OCI-LY7 (cell line): Measurements from ENCODE around the gene AFF3. TPM values are rescaled to one million over a fixed set of nuclear protein-coding genes. Genes with fewer than 3 reads are reported as not detected.
"Not testable (repeated sequence)": the region's sequence is repeated elsewhere in the genome, so short reads cannot be mapped to it uniquely, and the experiment has no call there.

Source experiments
- BruUV-seq: library from RNA; stranded (reverse); fragments of 400-500 nt; replicated peaks from 2 replicates; lab custom pipeline; 2021; lab: Mats Ljungman, UMichigan
- CTCF ChIA-PET: fragments of 300-600 bp; sonication (Branson Sonifier 250); formaldehyde crosslinking; loops from one replicate; lab custom pipeline; 2022; ENCODE audit warnings: antibody characterized with exemption; ENCODE audit not compliant: unreplicated experiment; lab: Charles Lee
- POLR2A ChIA-PET: fragments of 300-600 bp; sonication (Branson Sonifier 250); formaldehyde crosslinking; loops from one replicate; lab custom pipeline; 2022; ENCODE audit warnings: antibody characterized with exemption; lab: Charles Lee
- DNase-seq: peaks from one replicate; pipeline ENCODE4 v3.0.0-alpha.2; 2015; ENCODE audit warnings: low spot score
- H2AFZ ChIP-seq: fragments of 200-600 bp; sonication (generic), shearing (Covaris generic); 2 replicates; pipeline ENCODE4 v1.6.1; 2014; ENCODE audit warnings: mild to moderate bottlenecking, antibody characterized with exemption, low read length, moderate library complexity
- H3K27ac ChIP-seq: fragments of 200-600 bp; sonication (generic); 2 replicates; pipeline ENCODE4 v1.5.1; 2014; ENCODE audit warnings: mixed run types, low read depth, mild to moderate bottlenecking, moderate library complexity, low read length, inconsistent platforms; ENCODE audit not compliant: poor library complexity, severe bottlenecking
- H3K36me3 ChIP-seq: fragments of 200-600 bp; sonication (generic); 2 replicates; pipeline ENCODE4 v1.6.1; 2014; ENCODE audit warnings: mild to moderate bottlenecking, antibody characterized with exemption, low read length, moderate library complexity, mixed read lengths; ENCODE audit not compliant: insufficient read depth
- H3K4me1 ChIP-seq: fragments of 200-600 bp; sonication (generic); 2 replicates; pipeline ENCODE4 v1.5.1; 2014; ENCODE audit warnings: mild to moderate bottlenecking, low read length; ENCODE audit not compliant: insufficient read depth, poor library complexity, severe bottlenecking
- H3K4me2 ChIP-seq: fragments of 200-600 bp; sonication (generic); 2 replicates; pipeline ENCODE4 v1.6.1; 2014; ENCODE audit warnings: mild to moderate bottlenecking, low read length
- H3K4me3 ChIP-seq: fragments of 200-600 bp; sonication (generic); 2 replicates; pipeline ENCODE4 v1.5.1; 2014; ENCODE audit warnings: mild to moderate bottlenecking, low read depth, low read length; ENCODE audit not compliant: poor library complexity, severe bottlenecking
- H3K79me2 ChIP-seq: fragments of 200-600 bp; sonication (generic); 2 replicates; pipeline ENCODE4 v1.6.1; 2016; ENCODE audit warnings: low read depth, mild to moderate bottlenecking, low read length, moderate library complexity, mixed read lengths; ENCODE audit not compliant: insufficient read depth
- H3K9me2 ChIP-seq: fragments of 200-600 bp; sonication (generic); 2 replicates; pipeline ENCODE4 v1.6.1; 2016; ENCODE audit warnings: mild to moderate bottlenecking, low read length, mixed read lengths; ENCODE audit not compliant: insufficient read depth
- H3K9me3 ChIP-seq: fragments of 200-600 bp; sonication (generic); 2 replicates; pipeline ENCODE4 v1.6.1; 2014; ENCODE audit warnings: mild to moderate bottlenecking, mixed run types, low read length, mixed read lengths
- H4K20me1 ChIP-seq: fragments of 200-600 bp; sonication (generic); 2 replicates; pipeline ENCODE4 v1.6.1; 2014; ENCODE audit warnings: mild to moderate bottlenecking, antibody characterized with exemption, low read length, moderate library complexity, mixed read lengths; ENCODE audit not compliant: insufficient read depth
- EZH2phosphoT487 ChIP-seq: fragments of 200-600 bp; sonication (generic); IDR thresholded peaks from 2 replicates; pipeline ENCODE4 v1.6.1; 2018; ENCODE audit warnings: low read depth, borderline replicate concordance, mild to moderate bottlenecking, mixed run types, antibody characterized with exemption, low read length, moderate library complexity, mixed read lengths
- intact Hi-C: fragments of 100-400 bp; cut with micrococcal nuclease; formaldehyde crosslinking; loops from one replicate; pipeline ENCODE4 v1.10.0; 2022; ENCODE audit not compliant: unreplicated experiment
- total RNA-seq, 2 experiments: library from RNA; depleted of rRNA in 1 of 2; stranded (reverse); fragments of >200 nt in 1 of 2; shearing (Covaris generic) in 1 of 2; gene quantifications; 2 replicates each; pipeline ENCODE4 v1.2.3, GENCODE V29; 2014 to 2022
- TF ChIP-seq, protein P1 (sequence below): fragments of 200-600 bp; sonication (generic); conservative IDR thresholded peaks from 2 replicates; pipeline ENCODE4 v1.5.1; 2014; ENCODE audit warnings: mild to moderate bottlenecking, antibody characterized with exemption, low read length, moderate library complexity, mixed read lengths

The AFF3 gene
- total RNA-seq, 2 experiments from 2014 or later: 131 to 133 TPM

DNA sequence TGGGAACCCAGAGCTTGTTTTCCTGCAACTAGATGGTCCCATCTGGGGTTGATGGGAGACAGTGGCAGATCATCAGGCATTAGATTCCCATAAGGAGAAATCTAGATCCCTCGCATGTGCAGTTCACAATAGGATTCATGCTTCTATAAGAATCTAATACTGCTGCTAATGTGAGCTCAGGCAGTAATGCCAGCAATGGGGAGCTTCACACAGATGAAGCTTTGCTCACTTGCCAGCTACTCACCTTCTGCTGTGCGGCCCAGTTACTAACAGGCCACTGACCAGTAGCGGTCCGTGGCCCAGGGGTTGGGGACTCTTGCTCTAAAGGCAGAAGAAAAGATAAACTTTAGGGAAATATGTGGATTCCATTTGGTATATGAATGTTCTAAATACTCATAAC is 192.9 kb downstream of the AFF3 start:
- ChIA-PET CTCF (no interaction called here), POLR2A (no interaction called here)
- no peaks in the 10 kb centered on the region for H3K79me2 ChIP-seq
- no TSS peak for BruUV-seq
- H3K4me2 ChIP-seq: no peak overlapping the region
- H3K9me2 ChIP-seq: no peaks in the 10 kb centered on the region
- no peak overlapping the region for H3K4me3 ChIP-seq
- TF ChIP-seq EZH2phosphoT487: no peak
- TF ChIP-seq, protein P1, sequence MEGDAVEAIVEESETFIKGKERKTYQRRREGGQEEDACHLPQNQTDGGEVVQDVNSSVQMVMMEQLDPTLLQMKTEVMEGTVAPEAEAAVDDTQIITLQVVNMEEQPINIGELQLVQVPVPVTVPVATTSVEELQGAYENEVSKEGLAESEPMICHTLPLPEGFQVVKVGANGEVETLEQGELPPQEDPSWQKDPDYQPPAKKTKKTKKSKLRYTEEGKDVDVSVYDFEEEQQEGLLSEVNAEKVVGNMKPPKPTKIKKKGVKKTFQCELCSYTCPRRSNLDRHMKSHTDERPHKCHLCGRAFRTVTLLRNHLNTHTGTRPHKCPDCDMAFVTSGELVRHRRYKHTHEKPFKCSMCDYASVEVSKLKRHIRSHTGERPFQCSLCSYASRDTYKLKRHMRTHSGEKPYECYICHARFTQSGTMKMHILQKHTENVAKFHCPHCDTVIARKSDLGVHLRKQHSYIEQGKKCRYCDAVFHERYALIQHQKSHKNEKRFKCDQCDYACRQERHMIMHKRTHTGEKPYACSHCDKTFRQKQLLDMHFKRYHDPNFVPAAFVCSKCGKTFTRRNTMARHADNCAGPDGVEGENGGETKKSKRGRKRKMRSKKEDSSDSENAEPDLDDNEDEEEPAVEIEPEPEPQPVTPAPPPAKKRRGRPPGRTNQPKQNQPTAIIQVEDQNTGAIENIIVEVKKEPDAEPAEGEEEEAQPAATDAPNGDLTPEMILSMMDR: no peak
- intact Hi-C loops: no loop called here
- no peaks in the 10 kb centered on the region for H3K4me1 ChIP-seq
- no peak overlapping the region for H3K27ac ChIP-seq
- no peaks in the 10 kb centered on the region for H3K9me3 ChIP-seq
- no peak for DNase-seq
- H2AFZ ChIP-seq: no peak overlapping the region
- peaks cover 63% of the 10 kb centered on the region for H3K36me3 ChIP-seq
- H4K20me1 ChIP-seq: no peaks in the 10 kb centered on the region

DNA sequence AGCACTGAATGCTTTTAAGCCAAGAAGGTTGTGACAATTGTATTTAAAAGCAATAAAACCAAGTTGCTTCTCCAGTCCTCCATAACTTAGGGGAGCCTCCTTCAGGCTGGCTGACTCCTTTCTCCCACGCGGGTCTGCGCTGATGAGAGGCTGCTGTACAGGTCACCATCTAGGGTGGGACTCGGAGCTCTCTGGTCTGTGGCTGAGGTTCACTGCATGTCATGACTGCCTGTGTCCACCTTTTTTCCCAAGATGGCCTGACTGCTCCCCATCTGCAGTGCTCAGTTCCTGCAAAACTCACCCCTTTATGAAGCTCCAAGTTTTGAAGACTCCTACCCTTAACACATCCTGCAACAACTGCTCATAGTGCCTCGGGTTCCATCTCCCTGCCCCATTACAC is 194.4 kb downstream of the AFF3 start:
- no peaks in the 10 kb centered on the region for H3K9me3 ChIP-seq
- no peak overlapping the region for H3K4me3 ChIP-seq
- CTCF ChIA-PET: no interaction called here
- H3K9me2 ChIP-seq: no peaks in the 10 kb centered on the region
- H3K4me2 ChIP-seq: no peak overlapping the region
- no TSS peak for BruUV-seq
- H4K20me1 ChIP-seq: no peaks in the 10 kb centered on the region
- TF ChIP-seq EZH2phosphoT487: no peak
- TF ChIP-seq, protein P1: no peak
- no peaks in the 10 kb centered on the region for H3K4me1 ChIP-seq
- intact Hi-C loops: no loop called here
- POLR2A ChIA-PET: no interaction called here
- no peaks in the 10 kb centered on the region for H3K79me2 ChIP-seq
- no peak overlapping the region for H3K27ac ChIP-seq
- no peak for DNase-seq
- no peak overlapping the region for H2AFZ ChIP-seq
- H3K36me3 ChIP-seq: peaks cover 53% of the 10 kb centered on the region

DNA sequence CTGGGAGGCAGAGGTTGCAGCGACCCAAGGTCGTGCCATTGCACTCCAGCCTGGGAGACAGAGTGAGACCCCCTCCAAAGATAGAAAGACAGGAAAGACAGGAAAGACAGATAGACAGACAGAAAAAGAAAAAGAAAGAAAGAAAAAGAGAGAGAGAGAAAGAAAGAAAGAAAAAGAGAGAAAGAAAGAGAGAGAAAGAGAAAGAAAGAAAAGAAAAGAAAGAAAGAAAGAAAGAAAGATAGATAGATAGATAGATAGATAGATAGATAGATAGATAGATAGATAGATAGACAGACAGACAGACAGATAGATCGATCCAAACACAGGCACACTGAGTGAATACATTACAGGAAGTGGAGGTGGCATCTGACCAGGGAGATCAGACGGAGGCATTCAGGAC is 195.0 kb downstream of the AFF3 start:
- H3K36me3 ChIP-seq: peaks cover 48% of the 10 kb centered on the region
- H4K20me1 ChIP-seq, CTCF ChIA-PET, H2AFZ ChIP-seq, BruUV-seq, H3K9me3 ChIP-seq, H3K4me3 ChIP-seq, H3K4me2 ChIP-seq, intact Hi-C loops, POLR2A ChIA-PET, DNase-seq, H3K79me2 ChIP-seq, H3K27ac ChIP-seq, H3K9me2 ChIP-seq, H3K4me1 ChIP-seq: not testable (repeated sequence)
